C4-2B (cell line): Measurements from ENCODE around the gene CSGALNACT2.

Source experiments
- H3K27ac ChIP-seq: fragments of 450-650 bp; 2 replicates; pipeline ENCODE4 v1.5.1; 2017
- ZFX ChIP-seq: fragments of 450-650 bp; IDR thresholded peaks from 2 replicates; pipeline ENCODE4 v1.6.1; 2017
- TF ChIP-seq, protein P1 (sequence below): fragments of 450-650 bp; conservative IDR thresholded peaks from 2 replicates; pipeline ENCODE4 v1.5.1; 2017; ENCODE audit warnings: mild to moderate bottlenecking

Gene CSGALNACT2

DNA sequence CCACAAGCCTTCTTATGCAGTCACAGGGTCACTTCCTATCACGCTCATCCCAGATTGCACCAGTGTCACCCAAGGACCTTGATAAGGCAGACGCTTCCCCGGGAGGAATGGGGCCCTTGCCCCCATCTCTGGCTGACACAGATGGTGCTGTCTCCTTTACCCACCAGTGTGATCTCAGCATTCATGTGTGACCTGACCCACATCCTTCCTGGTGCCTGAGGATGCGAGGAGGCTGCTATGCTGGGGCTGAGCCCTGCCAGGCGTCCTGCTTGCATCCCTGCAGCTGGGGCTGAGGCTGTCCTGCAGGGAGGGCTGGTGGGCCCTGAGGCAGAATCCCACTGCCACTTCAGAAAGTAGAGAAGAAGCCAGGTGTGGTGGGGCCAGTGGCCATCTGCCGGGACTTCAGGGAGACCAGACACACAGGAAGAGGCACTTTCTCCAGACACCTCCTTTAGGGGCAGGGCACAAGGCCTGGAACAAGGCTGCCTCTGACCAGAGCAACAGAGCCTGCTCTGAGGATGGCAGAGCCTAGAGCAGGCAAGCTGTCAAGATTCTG is 93.4 kb downstream of the CSGALNACT2 start:
- no peak overlapping the region for H3K27ac ChIP-seq

DNA sequence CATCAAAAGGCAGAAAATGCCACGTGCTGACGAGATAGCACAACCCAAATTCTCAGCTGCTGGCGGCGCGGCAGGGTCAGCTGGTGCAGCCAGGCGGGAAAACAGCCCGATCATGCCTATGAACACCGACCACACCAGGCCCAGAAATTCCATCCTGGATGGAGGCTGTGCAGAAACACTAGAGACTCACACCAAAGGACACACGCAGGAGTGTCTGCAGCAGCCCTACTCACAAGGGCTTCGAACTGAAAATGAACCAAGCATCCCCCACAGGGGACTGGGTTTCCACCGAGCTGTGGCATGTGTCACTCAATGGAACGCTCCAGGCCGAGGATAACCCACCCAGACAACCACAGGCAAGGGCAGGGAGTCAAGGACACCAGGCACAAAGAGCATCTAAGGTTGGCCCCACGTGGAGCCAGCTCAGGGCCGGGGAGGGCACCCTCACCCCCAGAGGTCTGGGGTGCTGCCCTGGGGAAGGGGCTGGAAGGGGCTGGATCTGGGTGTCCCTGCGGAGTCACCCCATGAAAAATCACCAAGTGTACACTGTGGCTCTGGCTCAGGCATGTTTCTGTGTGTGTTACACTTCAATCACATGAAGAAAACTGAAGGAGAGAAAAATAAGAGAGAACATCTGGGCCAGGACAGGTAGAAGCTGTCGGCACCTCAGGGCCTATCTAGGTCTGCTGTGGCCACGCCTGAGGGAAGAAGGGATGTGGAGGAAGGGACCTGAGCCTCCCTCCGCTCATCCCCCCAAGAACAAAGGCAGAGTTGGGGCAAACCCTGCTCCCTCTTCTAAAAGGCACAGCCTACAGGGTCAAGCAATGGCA is 95.6 kb downstream of the CSGALNACT2 start:
- no peak overlapping the region for H3K27ac ChIP-seq
- TF ChIP-seq, protein P1, sequence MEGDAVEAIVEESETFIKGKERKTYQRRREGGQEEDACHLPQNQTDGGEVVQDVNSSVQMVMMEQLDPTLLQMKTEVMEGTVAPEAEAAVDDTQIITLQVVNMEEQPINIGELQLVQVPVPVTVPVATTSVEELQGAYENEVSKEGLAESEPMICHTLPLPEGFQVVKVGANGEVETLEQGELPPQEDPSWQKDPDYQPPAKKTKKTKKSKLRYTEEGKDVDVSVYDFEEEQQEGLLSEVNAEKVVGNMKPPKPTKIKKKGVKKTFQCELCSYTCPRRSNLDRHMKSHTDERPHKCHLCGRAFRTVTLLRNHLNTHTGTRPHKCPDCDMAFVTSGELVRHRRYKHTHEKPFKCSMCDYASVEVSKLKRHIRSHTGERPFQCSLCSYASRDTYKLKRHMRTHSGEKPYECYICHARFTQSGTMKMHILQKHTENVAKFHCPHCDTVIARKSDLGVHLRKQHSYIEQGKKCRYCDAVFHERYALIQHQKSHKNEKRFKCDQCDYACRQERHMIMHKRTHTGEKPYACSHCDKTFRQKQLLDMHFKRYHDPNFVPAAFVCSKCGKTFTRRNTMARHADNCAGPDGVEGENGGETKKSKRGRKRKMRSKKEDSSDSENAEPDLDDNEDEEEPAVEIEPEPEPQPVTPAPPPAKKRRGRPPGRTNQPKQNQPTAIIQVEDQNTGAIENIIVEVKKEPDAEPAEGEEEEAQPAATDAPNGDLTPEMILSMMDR = no peak
- TF ChIP-seq ZFX = no peak

More for the DNA sequence above, 93.4 kb downstream of the CSGALNACT2 start:
- TF ChIP-seq, protein P1 = no peak
- TF ChIP-seq ZFX = no peak

DNA sequence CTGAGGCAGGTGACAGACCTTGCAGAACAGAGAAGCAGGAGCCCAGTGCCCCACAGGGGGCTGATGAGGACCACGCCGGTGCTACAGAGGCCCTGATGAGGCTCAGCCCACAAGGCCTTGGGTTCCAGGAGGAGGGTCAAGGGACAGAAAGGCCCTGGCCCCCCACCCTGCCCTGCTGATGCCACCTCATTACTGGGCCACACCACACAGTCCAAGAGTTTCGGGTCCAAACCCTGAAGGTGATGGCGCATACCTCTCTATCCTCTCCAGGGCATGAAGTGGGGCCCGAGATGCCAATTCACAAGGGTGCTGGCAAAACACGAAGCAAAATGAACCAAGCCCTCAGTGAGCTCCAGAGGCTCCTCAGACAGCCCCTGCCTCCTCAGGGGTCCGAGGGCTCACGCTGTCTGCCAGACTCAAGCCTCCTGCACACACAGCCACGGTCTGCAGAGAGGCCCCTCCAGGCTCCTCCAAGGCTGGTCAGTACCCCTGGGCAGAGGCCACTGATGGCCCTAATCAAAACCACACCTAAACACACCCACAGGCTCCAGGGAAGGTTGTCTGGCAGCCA is 96.3 kb downstream of the CSGALNACT2 start:
- TF ChIP-seq, protein P1 = no peak
- TF ChIP-seq ZFX = no peak
- no peak overlapping the region for H3K27ac ChIP-seq
